ENCODE data around the gene SLC27A5. TPM values are rescaled to one million over a fixed set of nuclear protein-coding genes. Genes with fewer than 3 reads are reported as not detected.

Gene SLC27A5
- total and polyA plus RNA-seq, 2 of the 4 experiments (the other 2 are of a cell fraction): 7.7 to 11.2 TPM

GRCh38 chr19:58499021-58499927 is 12.5 kb downstream of the SLC27A5 start (continued):
- TF ChIP-seq, protein P1, sequence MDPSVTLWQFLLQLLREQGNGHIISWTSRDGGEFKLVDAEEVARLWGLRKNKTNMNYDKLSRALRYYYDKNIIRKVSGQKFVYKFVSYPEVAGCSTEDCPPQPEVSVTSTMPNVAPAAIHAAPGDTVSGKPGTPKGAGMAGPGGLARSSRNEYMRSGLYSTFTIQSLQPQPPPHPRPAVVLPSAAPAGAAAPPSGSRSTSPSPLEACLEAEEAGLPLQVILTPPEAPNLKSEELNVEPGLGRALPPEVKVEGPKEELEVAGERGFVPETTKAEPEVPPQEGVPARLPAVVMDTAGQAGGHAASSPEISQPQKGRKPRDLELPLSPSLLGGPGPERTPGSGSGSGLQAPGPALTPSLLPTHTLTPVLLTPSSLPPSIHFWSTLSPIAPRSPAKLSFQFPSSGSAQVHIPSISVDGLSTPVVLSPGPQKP (IDR thresholded peaks at IDR 0.05; ENCODE audit: borderline replicate concordance, low read depth, low read length): no peak
- TF ChIP-seq NFE2L2 (IDR thresholded peaks at IDR 0.05; ENCODE audit: low read depth, low read length) (no peak), BHLHE40 (IDR thresholded peaks at IDR 0.05; ENCODE audit: low read depth, low read length) (no peak; the same call in 1 of the 2 replicates)
